Muscle of back (tissue), 11 donors: ENCODE data around the gene C20orf96. TPM values are rescaled to one million over a fixed set of nuclear protein-coding genes. Genes with fewer than 3 reads are reported as not detected.
"Not testable (repeated sequence)": the region's sequence is repeated elsewhere in the genome, so short reads cannot be mapped to it uniquely, and the experiment has no call there.

Experiments
- DNase-seq, 3 donors: peaks; one replicate each; pipeline versions ENCODE4 v3.0.0 to v3.0.0-alpha.2; 2013
- polyA plus RNA-seq, 10 donors: library from polyadenylated mRNA; unstranded; fragments of 120-200 nt; gene quantifications; one replicate each; pipeline ENCODE4 v1.2.1, GENCODE V29; 2013; ENCODE audit not compliant: insufficient read length in 10 of 10

C20orf96 gene
- polyA plus RNA-seq, 10 donors: 9.8 to 13.2 (median 10.7) TPM

DNA sequence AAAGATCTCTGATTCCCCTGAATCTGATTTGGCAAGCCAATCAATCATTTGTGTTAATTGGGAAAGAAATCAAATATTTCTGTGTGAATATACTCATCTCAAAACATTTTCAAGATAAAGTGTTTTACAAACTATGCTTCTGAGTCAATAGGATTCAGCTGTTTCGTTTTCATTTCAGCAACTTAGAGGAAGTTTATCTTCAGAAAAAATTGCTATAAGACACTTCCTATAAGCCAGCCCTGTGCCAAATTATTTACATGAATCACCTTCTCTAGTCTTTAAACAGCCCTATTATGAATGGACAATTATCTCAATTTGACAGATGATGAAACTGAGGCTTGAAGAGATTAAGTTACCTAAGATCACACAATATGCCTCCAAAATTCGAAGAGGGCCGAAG, 52.6 kb downstream of the C20orf96 start:
- DNase-seq: no peak

DNA sequence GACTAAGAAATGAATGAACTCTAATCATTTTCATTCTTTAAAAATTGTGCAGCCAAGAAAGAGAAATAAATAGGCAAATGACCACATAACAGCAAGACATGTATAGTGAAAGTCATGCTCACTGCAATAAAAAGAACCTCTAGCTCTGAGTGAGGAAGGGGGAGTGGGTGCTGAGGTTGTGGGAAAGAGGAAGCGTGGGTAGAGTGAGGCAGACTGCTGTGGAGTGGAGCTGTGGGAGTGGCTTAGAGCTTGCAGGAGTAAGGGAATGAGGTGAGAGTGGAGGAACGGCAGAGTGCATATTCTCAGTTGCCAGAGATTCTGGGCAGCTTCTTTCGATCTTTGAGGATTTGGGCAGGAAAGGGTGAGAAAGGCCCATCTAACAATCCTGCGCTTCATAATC, 53.1 kb downstream of the C20orf96 start:
- DNase-seq: peak in 1 of 3 donors; percentile 21

DNA sequence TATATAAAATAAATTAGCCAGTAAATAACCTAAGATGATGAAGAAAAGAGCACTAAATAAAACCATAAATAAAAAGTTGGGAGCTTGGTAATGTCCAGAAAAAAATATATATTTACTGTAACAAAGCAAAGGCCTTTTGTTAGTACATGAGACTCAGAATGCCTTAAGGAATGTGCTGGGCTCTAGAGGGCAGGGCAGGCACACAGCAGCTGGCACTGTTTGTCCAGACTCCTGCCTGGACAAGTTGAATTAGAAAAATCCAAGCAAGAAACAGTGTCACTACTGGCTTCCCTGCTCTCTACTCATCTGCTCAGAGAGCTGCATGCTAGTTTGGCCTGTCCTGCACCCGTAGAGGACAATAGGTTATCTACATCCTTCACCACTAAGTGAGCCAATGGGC, 54.7 kb downstream of the C20orf96 start:
- peak in 1 of 3 donors; percentile 7 for DNase-seq

DNA sequence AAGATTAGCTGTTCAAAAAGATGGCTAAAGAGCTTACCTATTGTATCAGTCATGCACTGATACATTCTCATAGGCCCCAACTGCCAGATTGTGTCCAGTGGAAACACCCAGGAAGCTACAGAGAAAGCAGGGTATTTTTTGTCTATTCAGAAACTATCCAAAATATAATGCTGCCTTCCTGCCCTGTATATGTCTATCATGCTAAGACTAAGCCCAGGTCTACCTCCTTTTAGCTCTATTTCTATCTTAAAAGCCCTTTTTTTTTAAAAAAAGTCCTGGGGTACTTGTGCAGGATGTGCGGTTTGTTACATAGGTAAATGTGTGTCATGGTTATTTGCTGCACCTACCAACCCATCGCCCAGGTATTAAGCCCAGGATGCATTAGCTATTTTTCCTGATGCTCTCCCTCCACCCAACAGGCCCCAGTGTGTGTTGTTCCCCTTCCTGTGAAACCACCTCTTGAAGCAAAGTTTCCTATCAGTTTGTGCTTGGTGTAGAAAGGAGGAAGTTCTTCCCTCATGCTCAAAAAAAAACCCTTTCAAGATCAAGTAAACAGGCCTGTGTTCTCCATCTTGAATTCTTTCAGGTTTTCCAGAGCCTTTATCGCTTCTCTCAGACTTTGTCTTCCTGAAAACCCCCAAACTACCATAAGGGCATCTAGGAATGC, 63.0 kb downstream of the C20orf96 start:
- no peak for DNase-seq

DNA sequence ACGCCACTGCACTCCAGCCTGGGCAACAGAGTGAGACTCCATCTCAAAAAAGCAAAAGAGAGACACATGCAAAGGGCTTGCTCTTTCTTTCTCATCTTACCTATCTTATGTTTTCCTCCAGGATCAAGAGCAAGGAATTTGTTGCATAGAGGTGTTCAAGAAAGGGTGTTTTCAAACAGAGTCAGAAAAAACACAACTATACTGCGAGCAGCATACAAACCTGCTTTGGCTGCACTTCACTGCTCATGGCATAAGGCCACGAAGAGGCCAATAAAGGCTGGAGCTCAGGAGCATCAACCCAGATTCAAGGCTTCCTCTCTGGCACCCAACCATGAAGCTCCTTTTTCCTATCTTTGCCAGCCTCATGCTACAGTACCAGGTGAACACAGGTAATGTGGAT, 63.6 kb downstream of the C20orf96 start, which contains the start of gene DEFB129:
TSS of gene DEFB129 (plus strand) at position 301 of the 400 bp plus-strand sequence. CDS start at position 332, 31 bp downstream.
- no peak for DNase-seq

DNA sequence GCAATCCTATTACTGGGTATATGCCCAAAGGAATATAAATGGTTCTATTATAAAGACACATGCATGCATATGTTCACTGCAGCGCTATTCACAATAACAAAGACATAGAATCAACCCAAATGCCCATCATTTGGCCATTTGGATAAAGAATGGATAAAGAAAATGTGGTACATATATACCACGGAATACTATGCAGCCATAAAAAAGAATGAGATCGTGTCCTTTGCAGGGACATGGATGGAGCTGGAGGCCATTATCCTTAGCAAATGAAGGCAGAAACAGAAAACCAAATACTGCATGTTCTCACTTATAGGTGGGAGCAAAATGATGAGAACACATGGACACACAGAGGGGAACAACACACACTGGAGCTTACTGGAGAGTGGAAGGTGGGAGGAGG, 64.7 kb downstream of the C20orf96 start:
- not testable (repeated sequence) for DNase-seq

DNA sequence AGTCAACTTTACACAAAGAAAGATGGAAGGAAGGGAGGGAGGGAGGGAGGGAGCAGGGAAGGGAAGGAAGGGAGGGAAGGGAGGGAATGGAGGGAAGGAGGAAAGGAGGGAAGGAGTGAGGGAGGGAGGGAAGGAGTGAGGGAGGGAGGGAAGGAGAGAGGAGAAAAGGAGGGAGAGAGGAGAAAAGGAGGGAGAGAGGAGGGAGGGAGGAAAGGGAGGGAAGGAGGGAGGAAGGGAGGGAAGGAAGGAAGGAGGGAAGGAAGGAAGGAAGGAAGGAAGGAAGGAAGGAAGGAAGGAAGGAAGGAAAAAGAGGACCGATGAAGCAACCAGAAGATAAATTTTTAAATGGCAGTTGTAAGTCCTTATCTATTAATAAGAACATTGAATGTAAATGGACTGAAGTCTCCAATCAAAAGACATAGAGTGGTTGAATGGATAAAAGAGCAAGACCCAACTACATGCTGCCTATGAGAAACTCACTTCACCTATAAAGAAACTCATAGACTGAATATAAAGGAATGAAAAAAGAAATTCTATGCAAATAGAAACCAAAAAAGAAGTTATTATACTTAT, 69.2 kb downstream of the C20orf96 start:
- no peak for DNase-seq

Other genes starting within 250 kb of the C20orf96 start
- gene DEFB125, start 203.1 kb downstream of the C20orf96 start, polyA plus RNA-seq: not detected
- not detected for gene DEFB126, start 148.2 kb downstream of the C20orf96 start, polyA plus RNA-seq
- not detected for gene DEFB127, start 133.3 kb downstream of the C20orf96 start, polyA plus RNA-seq
- not detected for gene DEFB128, start 101.0 kb downstream of the C20orf96 start, polyA plus RNA-seq
- not detected for gene DEFB129, start 63.5 kb downstream of the C20orf96 start, polyA plus RNA-seq
- gene DEFB132, start 33.0 kb downstream of the C20orf96 start, polyA plus RNA-seq: not detected
- 10 to 100 TPM; 24.6 to 40.1 (median 31.3) TPM for gene ZCCHC3, start 6.8 kb upstream of the C20orf96 start, polyA plus RNA-seq
- 10 to 100 TPM; 16.5 to 24.1 (median 20.6) TPM for gene SOX12, start 34.8 kb upstream of the C20orf96 start, polyA plus RNA-seq
- gene NRSN2, start 56.4 kb upstream of the C20orf96 start, polyA plus RNA-seq: 10 to 100 TPM; 23.9 to 31.9 (median 26.6) TPM
- 1 to 10 TPM; 2.9 to 5.8 (median 3.8) TPM for gene TRIB3, start 90.0 kb upstream of the C20orf96 start, polyA plus RNA-seq
- 10 to 100 TPM; 38.9 to 72.6 (median 50.2) TPM for gene RBCK1, start 117.5 kb upstream of the C20orf96 start, polyA plus RNA-seq
- 10 to 100 TPM; 27.3 to 35.0 (median 29.8) TPM for gene TBC1D20, start 171.8 kb upstream of the C20orf96 start, polyA plus RNA-seq